ENCODE results near the gene SLC19A1. TPM values are rescaled to one million over a fixed set of nuclear protein-coding genes. Genes with fewer than 3 reads are reported as not detected.

Gene SLC19A1
- total RNA-seq, 1 donor from 2014 or later = 28.2 TPM

GRCh38 chr21:45460611-45461368, 81.5 kb downstream of the SLC19A1 start:
- peak overlapping the region; percentile 31 for H3K27ac Mint-ChIP-seq
- no peak for DNase-seq (ENCODE audit: extremely low spot score, unreplicated experiment)
- H3K9me3 Mint-ChIP-seq = peaks cover 16% of the 10 kb centered on the region
- H3K4me1 Mint-ChIP-seq (ENCODE audit: unreplicated experiment) = peaks cover 10% of the 10 kb centered on the region
- no peaks in the 10 kb centered on the region for H3K27me3 Mint-ChIP-seq
- peaks cover 25% of the 10 kb centered on the region for H3K36me3 Mint-ChIP-seq
- no peak overlapping the region for H3K4me3 Mint-ChIP-seq
- TF ChIP-seq CTCF (conservative IDR thresholded peaks at IDR 0.05) = no peak

GRCh38 chr21:45460011-45460565, 82.2 kb downstream of the SLC19A1 start:
- Mint-ChIP-seq H3K36me3 (peaks cover 25% of the 10 kb centered on the region), H3K27ac (no peak overlapping the region), H3K4me1 (ENCODE audit: unreplicated experiment) (peaks cover 6% of the 10 kb centered on the region), H3K27me3 (no peaks in the 10 kb centered on the region), H3K4me3 (no peak overlapping the region), H3K9me3 (peaks cover 16% of the 10 kb centered on the region)
- DNase-seq (ENCODE audit: extremely low spot score, unreplicated experiment) = no peak
- TF ChIP-seq CTCF (conservative IDR thresholded peaks at IDR 0.05) = no peak

- H3K27me3 Mint-ChIP-seq = no peaks in the 10 kb centered on the region
- TF ChIP-seq CTCF (conservative IDR thresholded peaks at IDR 0.05) = no peak
- H3K36me3 Mint-ChIP-seq = peaks cover 20% of the 10 kb centered on the region
- H3K4me1 Mint-ChIP-seq (ENCODE audit: unreplicated experiment) = no peaks in the 10 kb centered on the region
- peaks cover 16% of the 10 kb centered on the region for H3K9me3 Mint-ChIP-seq
- H3K27ac Mint-ChIP-seq = no peak overlapping the region
- DNase-seq (ENCODE audit: extremely low spot score, unreplicated experiment) = no peak
- no peak overlapping the region for H3K4me3 Mint-ChIP-seq
Observed at GRCh38 chr21:45459171-45460010, 82.8 kb downstream of the SLC19A1 start.

GRCh38 chr21:45458281-45459170, 83.7 kb downstream of the SLC19A1 start:
- no peak for DNase-seq (ENCODE audit: extremely low spot score, unreplicated experiment)
- H3K4me1 Mint-ChIP-seq (ENCODE audit: unreplicated experiment) = no peaks in the 10 kb centered on the region
- H3K27ac Mint-ChIP-seq = no peak overlapping the region
- TF ChIP-seq CTCF (conservative IDR thresholded peaks at IDR 0.05) = no peak
- H3K27me3 Mint-ChIP-seq = no peaks in the 10 kb centered on the region
- H3K4me3 Mint-ChIP-seq = no peak overlapping the region
- H3K9me3 Mint-ChIP-seq = peaks cover 16% of the 10 kb centered on the region
- peaks cover 20% of the 10 kb centered on the region for H3K36me3 Mint-ChIP-seq

GRCh38 chr21:45457832-45458172, 84.4 kb downstream of the SLC19A1 start:
- H3K27ac Mint-ChIP-seq = no peak overlapping the region
- DNase-seq (ENCODE audit: extremely low spot score, unreplicated experiment) = no peak
- no peaks in the 10 kb centered on the region for H3K27me3 Mint-ChIP-seq
- no peak overlapping the region for H3K4me3 Mint-ChIP-seq
- peaks cover 25% of the 10 kb centered on the region for H3K36me3 Mint-ChIP-seq
- H3K4me1 Mint-ChIP-seq (ENCODE audit: unreplicated experiment) = peaks cover 5% of the 10 kb centered on the region
- peaks cover 15% of the 10 kb centered on the region for H3K9me3 Mint-ChIP-seq
- TF ChIP-seq CTCF (conservative IDR thresholded peaks at IDR 0.05) = no peak
